Liver (tissue), 9 donors: ENCODE measurements around the gene LRMDA. TPM values are rescaled to one million over a fixed set of nuclear protein-coding genes. Genes with fewer than 3 reads are reported as not detected.

Experiments
- DNase-seq: peaks from one replicate; pipeline ENCODE4 v3.0.0-alpha.2; 2017; ENCODE audit warnings: low spot score
- H3K27ac ChIP-seq, 2 donors: one replicate each; pipeline ENCODE4 v1.7.0; 2013; ENCODE audit warnings: inconsistent platforms in 2 of 2, low read length in 2 of 2, control low read depth in 1 of 2, low read depth in 1 of 2, mild to moderate bottlenecking in 1 of 2
- H3K27me3 ChIP-seq, 4 donors: one replicate each; pipeline versions ENCODE4 v1.6.1 to v1.7.0; 2013; ENCODE audit warnings: low read length in 3 of 4, inconsistent platforms in 1 of 4, mild to moderate bottlenecking in 1 of 4, moderate library complexity in 1 of 4; ENCODE audit not compliant: control insufficient read depth in 4 of 4, insufficient read depth in 4 of 4
- H3K36me3 ChIP-seq, 4 donors: one replicate each; pipeline versions ENCODE4 v1.6.1 to v1.7.0; 2013; ENCODE audit warnings: low read length in 3 of 4, mild to moderate bottlenecking in 3 of 4, low read depth in 1 of 4, moderate library complexity in 1 of 4; ENCODE audit not compliant: control insufficient read depth in 4 of 4, insufficient read depth in 3 of 4
- H3K4me1 ChIP-seq, 4 donors: one replicate each; pipeline versions ENCODE4 v1.6.1 to v1.7.0; 2013; ENCODE audit warnings: low read length in 3 of 4, mild to moderate bottlenecking in 3 of 4, moderate library complexity in 1 of 4; ENCODE audit not compliant: control insufficient read depth in 4 of 4, insufficient read depth in 4 of 4
- H3K4me3 ChIP-seq, 3 donors: one replicate each; pipeline versions ENCODE4 v1.6.1 to v1.7.0; 2013; ENCODE audit warnings: low read length in 3 of 3, control low read depth in 1 of 3, low read depth in 1 of 3, mild to moderate bottlenecking in 1 of 3
- H3K9ac ChIP-seq, 2 donors: one replicate each; pipeline ENCODE4 v1.7.0; 2013; ENCODE audit warnings: low read length in 2 of 2, mild to moderate bottlenecking in 2 of 2, moderate library complexity in 2 of 2, control low read depth in 1 of 2, low read depth in 1 of 2
- H3K9me3 ChIP-seq, 4 donors: one replicate each; pipeline versions ENCODE4 v1.6.1 to v1.7.0; 2013; ENCODE audit warnings: low read length in 3 of 4; ENCODE audit not compliant: control insufficient read depth in 4 of 4
- EGR1 ChIP-seq, 2 donors: IDR thresholded peaks; 2 replicates each; pipeline ENCODE4 v1.6.1; 2016 to 2018; ENCODE audit warnings: antibody characterized with exemption in 2 of 2, low read depth in 2 of 2
- FOXA1 ChIP-seq: IDR thresholded peaks from 2 replicates; pipeline ENCODE4 v1.6.1; 2016; ENCODE audit warnings: antibody characterized with exemption
- FOXA2 ChIP-seq: IDR thresholded peaks from 2 replicates; pipeline ENCODE4 v1.6.1; 2016; ENCODE audit warnings: antibody characterized with exemption
- GABPA ChIP-seq, 2 donors: IDR thresholded peaks in 1 of 2; conservative IDR thresholded peaks in 1 of 2; 2 replicates each; pipeline ENCODE4 v1.6.1; 2016; ENCODE audit warnings: antibody characterized with exemption in 2 of 2, mild to moderate bottlenecking in 1 of 2, moderate library complexity in 1 of 2
- HNF4A ChIP-seq, 2 donors: conservative IDR thresholded peaks; 2 replicates each; pipeline ENCODE4 v1.6.1; 2016; ENCODE audit warnings: antibody characterized with exemption in 2 of 2, mild to moderate bottlenecking in 2 of 2
- HNF4G ChIP-seq: IDR thresholded peaks from 2 replicates; pipeline ENCODE4 v1.6.1; 2016; ENCODE audit warnings: antibody characterized with exemption
- JUND ChIP-seq, 2 donors: IDR thresholded peaks; 2 replicates each; pipeline ENCODE4 v1.6.1; 2016; ENCODE audit warnings: antibody characterized with exemption in 2 of 2
- NR2F2 ChIP-seq: IDR thresholded peaks from 2 replicates; pipeline ENCODE4 v1.6.1; 2016; ENCODE audit warnings: antibody characterized with exemption
- RAD21 ChIP-seq, 2 donors: IDR thresholded peaks; 2 replicates each; pipeline ENCODE4 v1.6.1; 2016; ENCODE audit warnings: antibody characterized with exemption in 2 of 2, mild to moderate bottlenecking in 2 of 2
- RXRA ChIP-seq, 2 donors: IDR thresholded peaks; 2 replicates each; pipeline ENCODE4 v1.6.1; 2017 to 2018; ENCODE audit warnings: antibody characterized with exemption in 2 of 2, mild to moderate bottlenecking in 1 of 2
- SP1 ChIP-seq: IDR thresholded peaks from 2 replicates; pipeline ENCODE4 v1.6.1; 2018; ENCODE audit warnings: antibody characterized with exemption, mild to moderate bottlenecking
- TAF1 ChIP-seq: conservative IDR thresholded peaks from 2 replicates; pipeline ENCODE4 v1.6.1; 2016; ENCODE audit warnings: antibody characterized with exemption, mild to moderate bottlenecking
- YY1 ChIP-seq: IDR thresholded peaks from 2 replicates; pipeline ENCODE4 v1.6.1; 2016; ENCODE audit warnings: antibody characterized with exemption, mild to moderate bottlenecking
- WGBS: extraction: QIAGEN DNeasy Blood & Tissue Kit; methylation state at CpG from one replicate; pipeline ENCODE4 v1.1.7; 2013; 5-methylcytosine and 5-hydroxymethylcytosine counted together
- polyA plus RNA-seq, 2 donors: library from polyadenylated mRNA; stranded (reverse) in 1 of 2; unstranded in 1 of 2; fragments of 200-250 nt in 1 of 2; fragments of >200 nt in 1 of 2; fragmentation: Nextera tagmentation in 1 of 2; extraction: Ambion mirVana in 1 of 2; gene quantifications; one replicate each; pipeline versions ENCODE4 v1.2.1 to v1.2.3, GENCODE V29; 2013 to 2015
- total RNA-seq, 2 donors: library from RNA; depleted of rRNA; stranded (reverse); fragments of >200 nt; gene quantifications; one replicate each; pipeline ENCODE4 v1.2.3, GENCODE V29; 2014
- TF ChIP-seq, protein P1 (sequence below): fragments of 150-350 bp; IDR thresholded peaks from 2 replicates; pipeline ENCODE4 v1.5.1; 2017; ENCODE audit warnings: improper control_type of control experiment, low read depth, low read length; ENCODE audit not compliant: missing input control
- TF ChIP-seq, protein P2 (sequence below): IDR thresholded peaks from 2 replicates; pipeline ENCODE4 v1.6.1; 2016; ENCODE audit warnings: antibody characterized with exemption
- TF ChIP-seq, protein P3 (sequence below): IDR thresholded peaks from 2 replicates; pipeline ENCODE4 v1.6.1; 2016; ENCODE audit warnings: antibody characterized with exemption
- TF ChIP-seq, protein P4 (sequence below): IDR thresholded peaks from 2 replicates; pipeline ENCODE4 v1.6.1; 2016; ENCODE audit warnings: antibody characterized with exemption, mild to moderate bottlenecking
- TF ChIP-seq, protein P5 (sequence below): IDR thresholded peaks from 2 replicates; pipeline ENCODE4 v1.6.1; 2016; ENCODE audit warnings: antibody characterized with exemption
- donor health status: healthy.
- donor health status: healthy.
- donor health status: healthy.
- donor health status: healthy.
- donor health status: healthy.

The LRMDA gene
- total and polyA plus RNA-seq, 4 donors: 7.9 to 15.8 (median 11.3) TPM

DNA sequence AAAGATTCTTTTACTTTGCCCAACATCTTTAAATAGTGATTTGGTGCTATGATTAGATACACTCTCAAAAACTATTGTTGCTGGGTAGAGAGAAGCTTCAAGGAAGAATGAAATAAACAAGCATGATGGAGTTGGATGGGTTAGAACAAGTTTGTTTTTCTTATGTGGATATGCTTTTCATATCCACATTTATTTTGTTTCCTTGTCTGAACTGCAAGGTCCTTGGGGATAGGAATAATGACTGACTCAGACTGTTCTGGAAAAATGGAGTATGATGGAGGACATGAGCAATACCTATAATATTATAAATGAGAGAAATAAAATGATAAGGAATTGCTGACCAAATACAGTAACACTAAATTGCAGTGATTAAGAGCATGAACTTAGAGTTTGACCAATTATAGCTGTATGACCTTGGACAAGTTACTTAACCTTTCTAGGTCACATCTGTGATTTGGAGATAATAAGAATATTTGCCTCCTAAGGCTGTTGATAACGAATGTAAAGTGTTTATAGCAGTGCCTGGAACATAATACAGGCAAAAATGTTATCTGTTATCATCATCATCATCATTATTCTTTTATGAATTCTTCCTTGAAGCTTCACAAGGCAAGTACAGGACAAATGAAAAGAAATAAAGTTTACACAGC, 847.5 kb downstream of the LRMDA start:
- H3K27ac ChIP-seq: no peak overlapping the region
- 73% methylated on average over 1 of the region's 1 CpG for WGBS

More for the DNA sequence above, 847.5 kb downstream of the LRMDA start:
- no peak overlapping the region for H3K9ac ChIP-seq
- peaks cover 0 to 2% (median 0%) of the 10 kb centered on the region in 4 donors for H3K36me3 ChIP-seq
- no peak for TF ChIP-seq SP1
- TF ChIP-seq, protein P1, sequence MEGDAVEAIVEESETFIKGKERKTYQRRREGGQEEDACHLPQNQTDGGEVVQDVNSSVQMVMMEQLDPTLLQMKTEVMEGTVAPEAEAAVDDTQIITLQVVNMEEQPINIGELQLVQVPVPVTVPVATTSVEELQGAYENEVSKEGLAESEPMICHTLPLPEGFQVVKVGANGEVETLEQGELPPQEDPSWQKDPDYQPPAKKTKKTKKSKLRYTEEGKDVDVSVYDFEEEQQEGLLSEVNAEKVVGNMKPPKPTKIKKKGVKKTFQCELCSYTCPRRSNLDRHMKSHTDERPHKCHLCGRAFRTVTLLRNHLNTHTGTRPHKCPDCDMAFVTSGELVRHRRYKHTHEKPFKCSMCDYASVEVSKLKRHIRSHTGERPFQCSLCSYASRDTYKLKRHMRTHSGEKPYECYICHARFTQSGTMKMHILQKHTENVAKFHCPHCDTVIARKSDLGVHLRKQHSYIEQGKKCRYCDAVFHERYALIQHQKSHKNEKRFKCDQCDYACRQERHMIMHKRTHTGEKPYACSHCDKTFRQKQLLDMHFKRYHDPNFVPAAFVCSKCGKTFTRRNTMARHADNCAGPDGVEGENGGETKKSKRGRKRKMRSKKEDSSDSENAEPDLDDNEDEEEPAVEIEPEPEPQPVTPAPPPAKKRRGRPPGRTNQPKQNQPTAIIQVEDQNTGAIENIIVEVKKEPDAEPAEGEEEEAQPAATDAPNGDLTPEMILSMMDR: no peak
- no peak for TF ChIP-seq FOXA1
- TF ChIP-seq YY1: no peak
- no peak for TF ChIP-seq RAD21 (IDR thresholded peaks at IDR 0.05)
- TF ChIP-seq, protein P2, sequence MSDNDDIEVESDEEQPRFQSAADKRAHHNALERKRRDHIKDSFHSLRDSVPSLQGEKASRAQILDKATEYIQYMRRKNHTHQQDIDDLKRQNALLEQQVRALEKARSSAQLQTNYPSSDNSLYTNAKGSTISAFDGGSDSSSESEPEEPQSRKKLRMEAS: no peak
- TF ChIP-seq HNF4A (conservative IDR thresholded peaks at IDR 0.05): no peak
- TF ChIP-seq, protein P3, sequence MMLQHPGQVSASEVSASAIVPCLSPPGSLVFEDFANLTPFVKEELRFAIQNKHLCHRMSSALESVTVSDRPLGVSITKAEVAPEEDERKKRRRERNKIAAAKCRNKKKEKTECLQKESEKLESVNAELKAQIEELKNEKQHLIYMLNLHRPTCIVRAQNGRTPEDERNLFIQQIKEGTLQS: no peak
- no peak for TF ChIP-seq NR2F2
- no peak for TF ChIP-seq JUND (IDR thresholded peaks at IDR 0.05)
- TF ChIP-seq EGR1 (IDR thresholded peaks at IDR 0.05; ENCODE audit: low read depth in 2 of 2): no peak
- no peak for TF ChIP-seq FOXA2
- no peak for TF ChIP-seq RXRA (IDR thresholded peaks at IDR 0.05)
- no peak for TF ChIP-seq HNF4G
- TF ChIP-seq, protein P4, sequence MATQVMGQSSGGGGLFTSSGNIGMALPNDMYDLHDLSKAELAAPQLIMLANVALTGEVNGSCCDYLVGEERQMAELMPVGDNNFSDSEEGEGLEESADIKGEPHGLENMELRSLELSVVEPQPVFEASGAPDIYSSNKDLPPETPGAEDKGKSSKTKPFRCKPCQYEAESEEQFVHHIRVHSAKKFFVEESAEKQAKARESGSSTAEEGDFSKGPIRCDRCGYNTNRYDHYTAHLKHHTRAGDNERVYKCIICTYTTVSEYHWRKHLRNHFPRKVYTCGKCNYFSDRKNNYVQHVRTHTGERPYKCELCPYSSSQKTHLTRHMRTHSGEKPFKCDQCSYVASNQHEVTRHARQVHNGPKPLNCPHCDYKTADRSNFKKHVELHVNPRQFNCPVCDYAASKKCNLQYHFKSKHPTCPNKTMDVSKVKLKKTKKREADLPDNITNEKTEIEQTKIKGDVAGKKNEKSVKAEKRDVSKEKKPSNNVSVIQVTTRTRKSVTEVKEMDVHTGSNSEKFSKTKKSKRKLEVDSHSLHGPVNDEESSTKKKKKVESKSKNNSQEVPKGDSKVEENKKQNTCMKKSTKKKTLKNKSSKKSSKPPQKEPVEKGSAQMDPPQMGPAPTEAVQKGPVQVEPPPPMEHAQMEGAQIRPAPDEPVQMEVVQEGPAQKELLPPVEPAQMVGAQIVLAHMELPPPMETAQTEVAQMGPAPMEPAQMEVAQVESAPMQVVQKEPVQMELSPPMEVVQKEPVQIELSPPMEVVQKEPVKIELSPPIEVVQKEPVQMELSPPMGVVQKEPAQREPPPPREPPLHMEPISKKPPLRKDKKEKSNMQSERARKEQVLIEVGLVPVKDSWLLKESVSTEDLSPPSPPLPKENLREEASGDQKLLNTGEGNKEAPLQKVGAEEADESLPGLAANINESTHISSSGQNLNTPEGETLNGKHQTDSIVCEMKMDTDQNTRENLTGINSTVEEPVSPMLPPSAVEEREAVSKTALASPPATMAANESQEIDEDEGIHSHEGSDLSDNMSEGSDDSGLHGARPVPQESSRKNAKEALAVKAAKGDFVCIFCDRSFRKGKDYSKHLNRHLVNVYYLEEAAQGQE: no peak
- TF ChIP-seq, protein P5, sequence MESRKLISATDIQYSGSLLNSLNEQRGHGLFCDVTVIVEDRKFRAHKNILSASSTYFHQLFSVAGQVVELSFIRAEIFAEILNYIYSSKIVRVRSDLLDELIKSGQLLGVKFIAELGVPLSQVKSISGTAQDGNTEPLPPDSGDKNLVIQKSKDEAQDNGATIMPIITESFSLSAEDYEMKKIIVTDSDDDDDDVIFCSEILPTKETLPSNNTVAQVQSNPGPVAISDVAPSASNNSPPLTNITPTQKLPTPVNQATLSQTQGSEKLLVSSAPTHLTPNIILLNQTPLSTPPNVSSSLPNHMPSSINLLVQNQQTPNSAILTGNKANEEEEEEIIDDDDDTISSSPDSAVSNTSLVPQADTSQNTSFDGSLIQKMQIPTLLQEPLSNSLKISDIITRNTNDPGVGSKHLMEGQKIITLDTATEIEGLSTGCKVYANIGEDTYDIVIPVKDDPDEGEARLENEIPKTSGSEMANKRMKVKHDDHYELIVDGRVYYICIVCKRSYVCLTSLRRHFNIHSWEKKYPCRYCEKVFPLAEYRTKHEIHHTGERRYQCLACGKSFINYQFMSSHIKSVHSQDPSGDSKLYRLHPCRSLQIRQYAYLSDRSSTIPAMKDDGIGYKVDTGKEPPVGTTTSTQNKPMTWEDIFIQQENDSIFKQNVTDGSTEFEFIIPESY: no peak
- TF ChIP-seq TAF1: no peak
- no peak for TF ChIP-seq GABPA (IDR thresholded peaks at IDR 0.05 in 1 of 2, conservative IDR thresholded peaks at IDR 0.05 in 1 of 2)
- DNase-seq: no peak
- peaks cover 0 to 12% (median 2%) of the 10 kb centered on the region in 4 donors for H3K9me3 ChIP-seq
- H3K4me1 ChIP-seq: peaks cover 0 to 14% (median 9%) of the 10 kb centered on the region in 4 donors
- H3K27me3 ChIP-seq: no peaks in the 10 kb centered on the region
- no peak overlapping the region for H3K4me3 ChIP-seq
